Measurements from ENCODE around the gene ANKRD12.

DNA sequence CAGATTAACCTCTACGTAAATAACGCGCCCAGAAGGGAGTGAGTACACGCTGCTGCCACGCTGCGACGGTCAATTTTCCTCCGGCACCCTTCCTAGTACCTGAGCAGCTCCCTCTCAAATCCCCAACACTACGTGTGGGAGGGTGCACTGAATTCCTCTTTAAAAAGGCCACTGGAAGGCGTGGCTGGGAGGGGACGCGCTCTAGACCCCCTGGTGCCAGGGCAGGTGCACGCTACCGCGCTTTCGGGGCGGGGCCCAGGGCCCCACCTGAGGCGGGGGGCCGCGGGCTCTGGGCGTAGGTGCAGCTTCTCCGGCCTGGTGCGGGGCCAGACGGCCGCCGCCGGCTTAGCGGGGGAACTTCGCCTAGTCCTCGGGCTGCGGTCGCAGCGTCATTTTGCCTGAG is 668 bp upstream of the ANKRD12 start:
- TF ChIP-seq POLR2A (IDR thresholded peaks at IDR 0.05): no peak
- TF ChIP-seq, protein P1, sequence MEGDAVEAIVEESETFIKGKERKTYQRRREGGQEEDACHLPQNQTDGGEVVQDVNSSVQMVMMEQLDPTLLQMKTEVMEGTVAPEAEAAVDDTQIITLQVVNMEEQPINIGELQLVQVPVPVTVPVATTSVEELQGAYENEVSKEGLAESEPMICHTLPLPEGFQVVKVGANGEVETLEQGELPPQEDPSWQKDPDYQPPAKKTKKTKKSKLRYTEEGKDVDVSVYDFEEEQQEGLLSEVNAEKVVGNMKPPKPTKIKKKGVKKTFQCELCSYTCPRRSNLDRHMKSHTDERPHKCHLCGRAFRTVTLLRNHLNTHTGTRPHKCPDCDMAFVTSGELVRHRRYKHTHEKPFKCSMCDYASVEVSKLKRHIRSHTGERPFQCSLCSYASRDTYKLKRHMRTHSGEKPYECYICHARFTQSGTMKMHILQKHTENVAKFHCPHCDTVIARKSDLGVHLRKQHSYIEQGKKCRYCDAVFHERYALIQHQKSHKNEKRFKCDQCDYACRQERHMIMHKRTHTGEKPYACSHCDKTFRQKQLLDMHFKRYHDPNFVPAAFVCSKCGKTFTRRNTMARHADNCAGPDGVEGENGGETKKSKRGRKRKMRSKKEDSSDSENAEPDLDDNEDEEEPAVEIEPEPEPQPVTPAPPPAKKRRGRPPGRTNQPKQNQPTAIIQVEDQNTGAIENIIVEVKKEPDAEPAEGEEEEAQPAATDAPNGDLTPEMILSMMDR (IDR thresholded peaks at IDR 0.05): no peak

Data from heart left ventricle (tissue), 13 donors.